ENCODE measurements around the gene DGCR2.
"Not testable (repeated sequence)": the region's sequence is repeated elsewhere in the genome, so short reads cannot be mapped to it uniquely, and the experiment has no call there.

Gene DGCR2

GRCh38 chr22:19057999-19058491 is 64.2 kb downstream of the DGCR2 start:
- no peak for DNase-seq

- DNase-seq: no peak
Measured at GRCh38 chr22:19057539-19057938, 64.7 kb downstream of the DGCR2 start.

GRCh38 chr22:19056951-19057401 is 65.2 kb downstream of the DGCR2 start:
- no peak for DNase-seq

GRCh38 chr22:19055801-19056200 is 66.4 kb downstream of the DGCR2 start:
- DNase-seq: no peak

- no peak for DNase-seq
Measured at GRCh38 chr22:19052941-19053541, 69.2 kb downstream of the DGCR2 start.

- DNase-seq: no peak
Measured at GRCh38 chr22:19051381-19052072, 70.7 kb downstream of the DGCR2 start.

GRCh38 chr22:19050847-19051246 is 71.4 kb downstream of the DGCR2 start:
- not testable (repeated sequence) for DNase-seq

- no peak for DNase-seq
Measured at GRCh38 chr22:19050117-19050516, 72.1 kb downstream of the DGCR2 start.

- DNase-seq: no peak
Measured at GRCh38 chr22:19048531-19048930, 73.7 kb downstream of the DGCR2 start.

- DNase-seq: no peak
Measured at GRCh38 chr22:19047993-19048392, 74.2 kb downstream of the DGCR2 start.

- no peak for DNase-seq
Measured at GRCh38 chr22:19046719-19047609, 75.2 kb downstream of the DGCR2 start.

- DNase-seq: no peak
Measured at GRCh38 chr22:19046287-19046686, 75.9 kb downstream of the DGCR2 start.

- no peak for DNase-seq
Measured at GRCh38 chr22:19045094-19045493, 77.1 kb downstream of the DGCR2 start.

GRCh38 chr22:19044381-19044780 is 77.8 kb downstream of the DGCR2 start:
- DNase-seq: no peak

GRCh38 chr22:19043121-19044085 is 78.8 kb downstream of the DGCR2 start:
- DNase-seq: peak; percentile 11

GRCh38 chr22:19042285-19043120 is 79.7 kb downstream of the DGCR2 start:
- DNase-seq: no peak

GRCh38 chr22:19041704-19042074 is 80.5 kb downstream of the DGCR2 start:
- DNase-seq: no peak

GRCh38 chr22:19040888-19041703 is 81.1 kb downstream of the DGCR2 start:
- no peak for DNase-seq

GRCh38 chr22:19040391-19040861 is 81.8 kb downstream of the DGCR2 start:
- no peak for DNase-seq

- DNase-seq: no peak
Measured at GRCh38 chr22:19039796-19040280, 82.4 kb downstream of the DGCR2 start.
